Coronary artery (tissue), 2 donors: Measurements from ENCODE around the gene MARK3.

ENCODE experiments used
- DNase-seq: peaks from one replicate; pipeline ENCODE4 v3.0.0-alpha.2; 2017; ENCODE audit warnings: low spot score
- H3K27ac ChIP-seq, 2 donors: fragments of 200-600 bp; sonication (generic); one replicate each; pipeline ENCODE4 v1.5.1; 2016 to 2019
- H3K4me3 ChIP-seq: fragments of 200-600 bp; sonication (generic); 2 replicates; pipeline ENCODE4 v1.5.1; 2016; ENCODE audit warnings: mild to moderate bottlenecking, moderate library complexity
- CTCF ChIP-seq: fragments of 200-600 bp; sonication (generic); IDR thresholded peaks from one replicate; pipeline ENCODE4 v1.5.1; 2019; ENCODE audit warnings: antibody characterized with exemption

Gene MARK3

GRCh38 chr14:103535081-103535890 lies 150.1 kb downstream of the MARK3 start:
- Histone ChIP-seq H3K4me3 (no peak overlapping the region), H3K27ac (peak overlapping the region; percentile 66 to 84)
- TF ChIP-seq CTCF = no peak
- no peak for DNase-seq

GRCh38 chr14:103535891-103536565 lies 150.8 kb downstream of the MARK3 start:
- no peak for TF ChIP-seq CTCF
- Histone ChIP-seq H3K4me3 (no peak overlapping the region), H3K27ac (peak overlapping the region; percentile 66 to 84)
- no peak for DNase-seq

GRCh38 chr14:103536693-103537092 lies 151.5 kb downstream of the MARK3 start:
- TF ChIP-seq CTCF = no peak
- Histone ChIP-seq H3K4me3 (no peak overlapping the region), H3K27ac (peak overlapping the region in 1 of 2 donors; percentile 84)
- no peak for DNase-seq

GRCh38 chr14:103537175-103537990 lies 152.2 kb downstream of the MARK3 start:
- TF ChIP-seq CTCF = no peak
- Histone ChIP-seq H3K27ac (peak overlapping the region; percentile 76 to 84), H3K4me3 (no peak overlapping the region)
- no peak for DNase-seq

- no peak for TF ChIP-seq CTCF
- Histone ChIP-seq H3K4me3 (no peak overlapping the region), H3K27ac (peak overlapping the region; percentile 76 to 84)
- no peak for DNase-seq
Observed at GRCh38 chr14:103538291-103539055, 153.3 kb downstream of the MARK3 start.

- TF ChIP-seq CTCF = no peak
- DNase-seq = no peak
- no peak overlapping the region for H3K4me3 ChIP-seq
- peak overlapping the region; percentile 76 to 84 for H3K27ac ChIP-seq
Observed at GRCh38 chr14:103539056-103539825, 154.0 kb downstream of the MARK3 start.
